Progenitor cell of endocrine pancreas (in vitro differentiated cells): ENCODE data around the gene TPCN1. TPM values are rescaled to one million over a fixed set of nuclear protein-coding genes. Genes with fewer than 3 reads are reported as not detected.

Source experiments
- DNase-seq: peaks from one replicate; pipeline ENCODE4 v3.0.0; 2021; ENCODE audit warnings: low spot score; ENCODE audit not compliant: unreplicated experiment
- H3K27ac Mint-ChIP-seq: 2 replicates; pipeline ENCODE4 v1.8.0; 2021; ENCODE audit warnings: mild to moderate bottlenecking, moderate library complexity, mixed read lengths
- H3K27me3 Mint-ChIP-seq: 2 replicates; pipeline ENCODE4 v1.8.0; 2021; ENCODE audit warnings: mixed read lengths
- H3K36me3 Mint-ChIP-seq: 2 replicates; pipeline ENCODE4 v1.8.0; 2022; ENCODE audit warnings: mixed read lengths; ENCODE audit not compliant: insufficient read depth
- H3K4me1 Mint-ChIP-seq: 2 replicates; pipeline ENCODE4 v1.8.0; 2021; ENCODE audit warnings: low read depth, mixed read lengths
- H3K4me3 Mint-ChIP-seq: 2 replicates; pipeline ENCODE4 v1.8.0; 2021; ENCODE audit warnings: low read depth, mild to moderate bottlenecking, moderate library complexity, mixed read lengths
- H3K9me3 Mint-ChIP-seq: 2 replicates; pipeline ENCODE4 v1.8.0; 2021; ENCODE audit warnings: low read depth, mixed read lengths
- total RNA-seq: library from RNA; stranded (reverse); gene quantifications from 2 replicates; pipeline ENCODE4 v1.2.1, GENCODE V29; 2021
- TF ChIP-seq, protein P1 (sequence below): fragments of 200-600 bp; sonication (generic); IDR thresholded peaks from one replicate; pipeline ENCODE4 v1.5.0; 2021; ENCODE audit warnings: antibody characterized with exemption, mild to moderate bottlenecking; ENCODE audit not compliant: unreplicated experiment

Gene TPCN1
- total RNA-seq, 1 donor from 2014 or later, result 34.1 TPM

DNA sequence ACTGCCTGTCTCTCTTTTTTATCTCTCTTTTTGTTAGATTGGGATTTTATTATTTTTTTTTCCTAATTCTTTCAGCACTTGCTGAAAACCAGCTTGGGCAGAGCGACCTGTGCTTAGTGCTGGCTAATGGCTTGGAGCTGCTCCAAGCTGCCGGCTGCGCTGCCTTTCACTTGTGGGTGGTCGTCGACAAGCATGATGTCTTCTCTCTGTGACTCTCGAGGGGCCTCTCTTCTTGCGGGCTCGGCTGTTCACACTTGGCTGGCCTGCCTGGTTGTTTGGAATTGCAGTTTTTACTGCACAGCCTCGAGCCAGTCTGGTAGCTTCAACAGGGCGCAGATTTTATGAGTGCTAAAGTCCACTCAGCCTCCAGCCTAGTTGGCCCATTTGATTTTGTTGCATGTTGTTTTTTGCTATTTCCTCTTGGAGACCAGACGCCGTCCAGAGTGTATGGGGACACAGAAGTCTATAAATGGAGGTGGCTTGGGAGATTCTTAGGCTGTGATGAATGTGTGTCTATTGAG lies 18.6 kb downstream of the TPCN1 start:
- Mint-ChIP-seq H3K27ac (no peak overlapping the region), H3K36me3 (peaks cover under 1% of the 10 kb centered on the region), H3K9me3 (no peaks in the 10 kb centered on the region), H3K4me3 (no peak overlapping the region), H3K4me1 (peaks cover 24% of the 10 kb centered on the region), H3K27me3 (no peaks in the 10 kb centered on the region)
- TF ChIP-seq, protein P1, sequence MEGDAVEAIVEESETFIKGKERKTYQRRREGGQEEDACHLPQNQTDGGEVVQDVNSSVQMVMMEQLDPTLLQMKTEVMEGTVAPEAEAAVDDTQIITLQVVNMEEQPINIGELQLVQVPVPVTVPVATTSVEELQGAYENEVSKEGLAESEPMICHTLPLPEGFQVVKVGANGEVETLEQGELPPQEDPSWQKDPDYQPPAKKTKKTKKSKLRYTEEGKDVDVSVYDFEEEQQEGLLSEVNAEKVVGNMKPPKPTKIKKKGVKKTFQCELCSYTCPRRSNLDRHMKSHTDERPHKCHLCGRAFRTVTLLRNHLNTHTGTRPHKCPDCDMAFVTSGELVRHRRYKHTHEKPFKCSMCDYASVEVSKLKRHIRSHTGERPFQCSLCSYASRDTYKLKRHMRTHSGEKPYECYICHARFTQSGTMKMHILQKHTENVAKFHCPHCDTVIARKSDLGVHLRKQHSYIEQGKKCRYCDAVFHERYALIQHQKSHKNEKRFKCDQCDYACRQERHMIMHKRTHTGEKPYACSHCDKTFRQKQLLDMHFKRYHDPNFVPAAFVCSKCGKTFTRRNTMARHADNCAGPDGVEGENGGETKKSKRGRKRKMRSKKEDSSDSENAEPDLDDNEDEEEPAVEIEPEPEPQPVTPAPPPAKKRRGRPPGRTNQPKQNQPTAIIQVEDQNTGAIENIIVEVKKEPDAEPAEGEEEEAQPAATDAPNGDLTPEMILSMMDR, result no peak
- DNase-seq, result no peak

- TF ChIP-seq, protein P1, result no peak
- no peaks in the 10 kb centered on the region for H3K9me3 Mint-ChIP-seq
- no peak overlapping the region for H3K27ac Mint-ChIP-seq
- H3K4me1 Mint-ChIP-seq, result peaks cover 24% of the 10 kb centered on the region
- no peak overlapping the region for H3K4me3 Mint-ChIP-seq
- no peak for DNase-seq
- no peaks in the 10 kb centered on the region for H3K27me3 Mint-ChIP-seq
- no peaks in the 10 kb centered on the region for H3K36me3 Mint-ChIP-seq
Observed at GRCh38 chr12:113240395-113240794, 19.1 kb downstream of the TPCN1 start.

- Mint-ChIP-seq H3K27me3 (no peaks in the 10 kb centered on the region), H3K36me3 (peaks cover 1% of the 10 kb centered on the region), H3K4me1 (peaks cover 32% of the 10 kb centered on the region), H3K9me3 (no peaks in the 10 kb centered on the region), H3K27ac (peak overlapping the region; percentile 95), H3K4me3 (no peak overlapping the region)
- TF ChIP-seq, protein P1, result no peak
- no peak for DNase-seq
Observed at GRCh38 chr12:113241191-113242025, 20.1 kb downstream of the TPCN1 start.

DNA sequence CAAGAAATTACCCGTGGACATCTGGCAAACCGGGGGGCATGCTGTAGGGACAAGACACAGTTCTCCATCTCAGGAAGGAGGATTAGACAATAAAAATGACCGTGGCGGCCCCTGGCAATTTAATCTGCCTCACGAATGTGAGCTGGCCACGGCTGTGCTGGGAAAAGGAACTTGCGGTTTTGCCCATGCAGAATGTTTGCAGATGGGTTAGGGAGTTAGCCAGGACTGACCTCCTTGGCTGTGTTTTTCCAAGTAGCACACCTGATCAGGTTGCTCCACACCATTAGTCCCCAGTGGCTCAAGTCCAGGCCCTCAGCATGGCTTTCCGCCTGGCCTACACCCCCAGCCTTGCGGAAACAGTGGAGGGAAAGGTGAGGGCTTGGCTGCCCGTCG lies 20.8 kb downstream of the TPCN1 start:
- DNase-seq, result no peak
- Mint-ChIP-seq H3K27me3 (no peaks in the 10 kb centered on the region), H3K4me3 (no peak overlapping the region), H3K27ac (peak overlapping the region; percentile 95), H3K4me1 (peaks cover 38% of the 10 kb centered on the region), H3K36me3 (peaks cover 1% of the 10 kb centered on the region), H3K9me3 (no peaks in the 10 kb centered on the region)
- TF ChIP-seq, protein P1, result no peak

- Mint-ChIP-seq H3K4me3 (no peak overlapping the region), H3K27me3 (no peaks in the 10 kb centered on the region), H3K9me3 (no peaks in the 10 kb centered on the region), H3K4me1 (peaks cover 40% of the 10 kb centered on the region), H3K36me3 (peaks cover 1% of the 10 kb centered on the region), H3K27ac (peak overlapping the region; percentile 88)
- TF ChIP-seq, protein P1, result no peak
- DNase-seq, result no peak
Observed at GRCh38 chr12:113242560-113242959, 21.3 kb downstream of the TPCN1 start.
